ENCODE results near the gene VRK3. TPM values are rescaled to one million over a fixed set of nuclear protein-coding genes. Genes with fewer than 3 reads are reported as not detected.

The VRK3 gene
- total RNA-seq, 1 experiment from 2014 or later = 18.2 TPM

- no peak for DNase-seq (ENCODE audit: low read depth)
These were observed 93.7 kb downstream of the VRK3 start for GRCh38 chr19:49931293-49932040.

GRCh38 chr19:49930483-49931011, 94.6 kb downstream of the VRK3 start:
- no peak for DNase-seq (ENCODE audit: low read depth)

- DNase-seq (ENCODE audit: low read depth) = peak; percentile 96
These were observed 95.3 kb downstream of the VRK3 start for GRCh38 chr19:49929611-49930482.

GRCh38 chr19:49929121-49929610, 96.0 kb downstream of the VRK3 start, which contains the start of the genes ATF5 and NUP62:
TSS of gene ATF5 (plus strand) at chr19:49929205. CDS start at chr19:49930851, 1,646 bp downstream.
TSS of gene NUP62 (minus strand) at chr19:49929504. CDS start at chr19:49909807, 19,697 bp downstream.
- DNase-seq (ENCODE audit: low read depth) = peak; percentile 95

GRCh38 chr19:49927526-49928264, 97.5 kb downstream of the VRK3 start:
- DNase-seq (ENCODE audit: low read depth) = no peak

- DNase-seq (ENCODE audit: low read depth) = no peak
These were observed 98.7 kb downstream of the VRK3 start for GRCh38 chr19:49926515-49926914.

Other genes with a start within 250 kb of the VRK3 start
- gene FUZ, start 212.1 kb downstream of the VRK3 start, total RNA-seq (2014; rRNA removed; shearing (Covaris generic)) = 9.9 and 20.1 TPM in 2 replicates
- gene MED25, start 207.1 kb downstream of the VRK3 start, total RNA-seq (2014; rRNA removed; shearing (Covaris generic)) = 17.8 and 29.9 TPM in 2 replicates
- gene PTOV1, start 174.2 kb downstream of the VRK3 start, total RNA-seq (2014; rRNA removed; shearing (Covaris generic)) = 61.2 and 67.8 TPM in 2 replicates
- gene PNKP, start 157.8 kb downstream of the VRK3 start, total RNA-seq (2014; rRNA removed; shearing (Covaris generic)) = 36.9 and 38.4 TPM in 2 replicates
- 9.6 and 10.5 TPM in 2 replicates for gene AKT1S1, start 148.0 kb downstream of the VRK3 start, total RNA-seq (2014; rRNA removed; shearing (Covaris generic))
- gene TBC1D17, start 147.7 kb downstream of the VRK3 start, total RNA-seq (2014; rRNA removed; shearing (Covaris generic)) = 5.9 and 8.1 TPM in 2 replicates
- gene IL4I1, start 128.5 kb downstream of the VRK3 start, total RNA-seq (2014; rRNA removed; shearing (Covaris generic)) = 9.1 and 9.3 TPM in 2 replicates
- gene ATF5, start 96.2 kb downstream of the VRK3 start, total RNA-seq (2014; rRNA removed; shearing (Covaris generic)) = 8.9 and 17.4 TPM in 2 replicates
- gene NUP62, start 95.9 kb downstream of the VRK3 start, total RNA-seq (2014; rRNA removed; shearing (Covaris generic)) = 92.7 and 95.5 TPM in 2 replicates
- gene SIGLEC11, start 64.2 kb downstream of the VRK3 start, total RNA-seq (2014; rRNA removed; shearing (Covaris generic)) = not detected in 2 replicates
- 20.0 and 22.2 TPM in 2 replicates for gene ZNF473, start 633 bp upstream of the VRK3 start, total RNA-seq (2014; rRNA removed; shearing (Covaris generic))
- gene IZUMO2, start 137.9 kb upstream of the VRK3 start, total RNA-seq (2014; rRNA removed; shearing (Covaris generic)) = not detected in 2 replicates
- 7.2 and 10.3 TPM in 2 replicates for gene MYH14, start 178.2 kb upstream of the VRK3 start, total RNA-seq (2014; rRNA removed; shearing (Covaris generic))

All from Daoy (cell line).